OCI-LY7 (cell line): ENCODE results near the gene CHRNA4.

Experiments used
- EZH2phosphoT487 ChIP-seq: fragments of 200-600 bp; sonication (generic); IDR thresholded peaks from 2 replicates; pipeline ENCODE4 v1.6.1; 2018; ENCODE audit warnings: low read depth, borderline replicate concordance, mild to moderate bottlenecking, mixed run types, antibody characterized with exemption, low read length, moderate library complexity, mixed read lengths
- TF ChIP-seq, protein P1 (sequence below): fragments of 200-600 bp; sonication (generic); conservative IDR thresholded peaks from 2 replicates; pipeline ENCODE4 v1.5.1; 2014; ENCODE audit warnings: mild to moderate bottlenecking, antibody characterized with exemption, low read length, moderate library complexity, mixed read lengths

GRCh38 chr20:63350196-63350595 lies 11.0 kb downstream of the CHRNA4 start:
- TF ChIP-seq, protein P1, sequence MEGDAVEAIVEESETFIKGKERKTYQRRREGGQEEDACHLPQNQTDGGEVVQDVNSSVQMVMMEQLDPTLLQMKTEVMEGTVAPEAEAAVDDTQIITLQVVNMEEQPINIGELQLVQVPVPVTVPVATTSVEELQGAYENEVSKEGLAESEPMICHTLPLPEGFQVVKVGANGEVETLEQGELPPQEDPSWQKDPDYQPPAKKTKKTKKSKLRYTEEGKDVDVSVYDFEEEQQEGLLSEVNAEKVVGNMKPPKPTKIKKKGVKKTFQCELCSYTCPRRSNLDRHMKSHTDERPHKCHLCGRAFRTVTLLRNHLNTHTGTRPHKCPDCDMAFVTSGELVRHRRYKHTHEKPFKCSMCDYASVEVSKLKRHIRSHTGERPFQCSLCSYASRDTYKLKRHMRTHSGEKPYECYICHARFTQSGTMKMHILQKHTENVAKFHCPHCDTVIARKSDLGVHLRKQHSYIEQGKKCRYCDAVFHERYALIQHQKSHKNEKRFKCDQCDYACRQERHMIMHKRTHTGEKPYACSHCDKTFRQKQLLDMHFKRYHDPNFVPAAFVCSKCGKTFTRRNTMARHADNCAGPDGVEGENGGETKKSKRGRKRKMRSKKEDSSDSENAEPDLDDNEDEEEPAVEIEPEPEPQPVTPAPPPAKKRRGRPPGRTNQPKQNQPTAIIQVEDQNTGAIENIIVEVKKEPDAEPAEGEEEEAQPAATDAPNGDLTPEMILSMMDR, result no peak
- TF ChIP-seq EZH2phosphoT487, result no peak
